Measurements from ENCODE around the gene TMC5. TPM values are rescaled to one million over a fixed set of nuclear protein-coding genes. Genes with fewer than 3 reads are reported as not detected.

The TMC5 gene
- total and polyA plus RNA-seq, 2 of the 8 experiments (the other 6 are each of a cell fraction or from before 2014, with no cell fraction given): 1.6 to 1.8 TPM

GRCh38 chr16:19438739-19439138, 21.1 kb downstream of the TMC5 start:
- H2AFZ ChIP-seq (ENCODE audit: low read length): no peak overlapping the region
- no peak overlapping the region for H3K27ac ChIP-seq (ENCODE audit: low read depth, low read length)
- no peak for FAIRE-seq
- DNase-seq (ENCODE audit: low read depth in 1 of 2, low spot score in 2 of 2): no peak
- WGBS, 2 experiments (ENCODE audit: extremely low coverage in 1 of 2, insufficient coverage in 1 of 2, insufficient read length in 1 of 2, insufficient replicate concordance in 2 of 2, low coverage in 1 of 2, low lambda C conversion rate in 2 of 2, missing lambda C conversion rate in 1 of 2): 71% methylated on average over 1 of the region's 1 CpG; no CpG with 5 or more reads in 1 of the 2 experiments
- H3K23me2 ChIP-seq (ENCODE audit: low read depth, low read length): peaks cover 4% of the 10 kb centered on the region; the same call in 1 of the 2 replicates
- H3K4ac ChIP-seq (replicated peaks; ENCODE audit: insufficient read length, low read depth, low read length): no peak overlapping the region
- no peak overlapping the region for H3K18ac ChIP-seq (ENCODE audit: extremely low read depth, low read length)
- no peak overlapping the region for H2BK5ac ChIP-seq (ENCODE audit: low read depth, low read length)
- no peaks in the 10 kb centered on the region for H3K27me3 ChIP-seq (replicated peaks in 1 of 4; ENCODE audit: control insufficient read depth in 3 of 4, extremely low read depth in 1 of 4, insufficient read depth in 3 of 4, low read length in 3 of 4)
- H2BK120ac ChIP-seq (replicated peaks; ENCODE audit: low read depth, low read length): no peak overlapping the region
- H4K8ac ChIP-seq (ENCODE audit: extremely low read depth, insufficient read depth, low read length): no peak overlapping the region
- no peak overlapping the region for H2BK20ac ChIP-seq (ENCODE audit: low read length)
- H3K4me3 ChIP-seq (ENCODE audit: extremely low read depth in 1 of 4, insufficient read depth in 2 of 4, low read depth in 3 of 4, low read length in 4 of 4): no peak overlapping the region
- no peaks in the 10 kb centered on the region for H3K79me2 ChIP-seq (ENCODE audit: control insufficient read depth in 1 of 2, insufficient read depth in 2 of 2, low read length in 2 of 2)
- no peak overlapping the region for H3K14ac ChIP-seq (ENCODE audit: insufficient read length)
- H2BK12ac ChIP-seq (ENCODE audit: low read depth, low read length): no peak overlapping the region
- no peak overlapping the region for H2BK15ac ChIP-seq (ENCODE audit: low read length)
- peaks cover 0 to 2% of the 10 kb centered on the region in 2 experiments for H4K20me1 ChIP-seq (replicated peaks in 1 of 2; ENCODE audit: control insufficient read depth in 1 of 2, insufficient read depth in 2 of 2, low read length in 2 of 2)
- H3K23ac ChIP-seq (ENCODE audit: insufficient read length): no peak overlapping the region
- CTCF ChIA-PET (ENCODE audit: partially characterized antibody): interaction anchor here (1.6 kb wide), 1 partner anchor 64 kb away, joined by 4 read pairs; no protein-coding TSS in a partner anchor
- no peak overlapping the region for H2AK5ac ChIP-seq (ENCODE audit: low read depth, low read length)
- H4K91ac ChIP-seq (replicated peaks; ENCODE audit: insufficient read length, low read length): no peak overlapping the region
- no peak overlapping the region for H4K5ac ChIP-seq (ENCODE audit: insufficient read length, low read depth, low read length)
- no peaks in the 10 kb centered on the region for H3K4me1 ChIP-seq (replicated peaks in 1 of 4; ENCODE audit: control insufficient read depth in 3 of 4, insufficient read depth in 4 of 4, low read length in 3 of 4)
- H3K79me1 ChIP-seq (ENCODE audit: low read depth, low read length): no peaks in the 10 kb centered on the region
- POLR2A ChIA-PET (ENCODE audit: partially characterized antibody): no interaction called here
- H3K36me3 ChIP-seq (ENCODE audit: control insufficient read depth in 2 of 4, insufficient read depth in 4 of 4, low read length in 3 of 4): no peaks in the 10 kb centered on the region
- no peak overlapping the region for H3K4me2 ChIP-seq (ENCODE audit: insufficient read depth in 1 of 2, low read depth in 2 of 2, low read length in 2 of 2)
- no peak overlapping the region for H3K56ac ChIP-seq (replicated peaks; ENCODE audit: insufficient read length, low read depth, low read length)
- H3K9ac ChIP-seq (replicated peaks in 1 of 4; ENCODE audit: extremely low read depth in 1 of 4, low read depth in 3 of 4, low read length in 3 of 4): no peak overlapping the region
- no peaks in the 10 kb centered on the region for H3K9me3 ChIP-seq (ENCODE audit: insufficient read depth in 2 of 2, low read depth in 1 of 2, low read length in 1 of 2)
- TF ChIP-seq ZNF274 (IDR thresholded peaks at IDR 0.05; ENCODE audit: borderline replicate concordance, extremely low read depth, low read length) (no peak), CBX5 (IDR thresholded peaks at IDR 0.05; ENCODE audit: low read depth, low read length) (no peak), CTCF (IDR thresholded peaks at IDR 0.05; ENCODE audit: control extremely low read depth in 1 of 3, insufficient read depth in 1 of 3, low read depth in 1 of 3, low read length in 3 of 3) (no peak), MAFK (IDR thresholded peaks at IDR 0.05; ENCODE audit: low read depth, low read length) (no peak), TAF7 (optimal IDR thresholded peaks at IDR 0.05; ENCODE audit: borderline replicate concordance, low read depth, low read length) (no peak), TAF1 (IDR thresholded peaks at IDR 0.05; ENCODE audit: low read depth, low read length) (no peak), SAP30 (IDR thresholded peaks at IDR 0.05; ENCODE audit: insufficient read depth, insufficient replicate concordance, low read length) (no peak), KDM1A (IDR thresholded peaks at IDR 0.05; ENCODE audit: borderline replicate concordance, low read length) (no peak), CBX8 (IDR thresholded peaks at IDR 0.05; ENCODE audit: borderline replicate concordance, low read depth, low read length) (no peak), HDAC6 (IDR thresholded peaks at IDR 0.05; ENCODE audit: low read depth, low read length) (no peak)
